GM13977 (cell line): ENCODE measurements around the gene HIVEP3.
"Not testable (repeated sequence)": the region's sequence is repeated elsewhere in the genome, so short reads cannot be mapped to it uniquely, and the experiment has no call there.

Experiments
- DNase-seq: peaks from one replicate; pipeline ENCODE4 v3.0.0; 2012; ENCODE audit warnings: low spot score
- CTCF ChIP-seq: IDR thresholded peaks from 2 replicates; pipeline ENCODE4 v1.5.1; 2012; ENCODE audit warnings: mild to moderate bottlenecking, control low read depth; ENCODE audit not compliant: insufficient read depth; ENCODE audit errors: extremely low read depth, missing control alignments
- in situ Hi-C: fragments of 300-500 bp; cut with MboI; formaldehyde crosslinking; loops from one replicate; pipeline ENCODE4 v1.12.0; 2022; ENCODE audit warnings: low sequenced_read_pairs, low pct_unique_long_range_greater_than_20kb, mixed read lengths, inconsistent platforms; ENCODE audit not compliant: unreplicated experiment

HIVEP3 gene

GRCh38 chr1:41927118-41927517, 8.4 kb upstream of the HIVEP3 start:
- no peak for DNase-seq
- TF ChIP-seq CTCF = no peak
- in situ Hi-C loops = no loop called here

DNA sequence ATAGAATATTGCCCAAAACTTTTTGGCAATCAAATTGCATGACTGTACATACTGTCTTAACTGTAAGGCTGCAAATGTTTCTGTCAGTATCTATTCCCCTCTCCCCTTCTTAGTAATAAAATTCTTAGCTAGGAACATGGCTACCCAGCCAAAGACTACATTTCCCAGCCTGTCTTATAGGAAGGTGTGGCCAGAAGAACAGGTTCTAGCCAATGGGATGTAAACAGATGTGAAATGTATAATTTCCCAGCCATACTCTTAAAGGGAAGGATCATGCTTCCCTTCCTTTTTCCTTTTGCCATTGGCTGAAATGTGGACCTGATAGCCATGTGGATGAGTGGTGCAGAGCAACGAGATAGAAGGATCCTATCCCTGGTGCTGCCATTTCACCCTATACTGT, 7.0 kb upstream of the HIVEP3 start:
- no peak for TF ChIP-seq CTCF
- in situ Hi-C loops = no loop called here
- no peak for DNase-seq

DNA sequence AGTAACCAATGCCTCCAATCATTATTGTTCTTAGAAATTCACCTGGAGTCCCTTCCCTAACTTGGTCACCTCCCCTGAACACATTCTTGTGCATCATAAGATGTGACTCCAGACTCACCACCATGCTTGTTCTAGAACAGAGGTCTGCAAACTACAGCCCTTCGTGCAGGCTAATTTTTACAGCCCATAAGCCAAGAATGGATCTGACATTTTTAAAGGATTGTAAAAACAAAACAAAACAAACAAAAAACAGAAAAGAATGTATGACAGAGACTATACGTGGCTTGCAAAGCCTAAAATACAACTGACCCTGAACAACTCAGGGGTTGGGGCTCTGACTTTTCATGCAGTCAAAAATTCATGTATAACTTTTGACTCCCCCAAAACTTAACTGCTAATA, 6.2 kb upstream of the HIVEP3 start:
- DNase-seq = no peak
- no peak for TF ChIP-seq CTCF
- in situ Hi-C loops = no loop called here

DNA sequence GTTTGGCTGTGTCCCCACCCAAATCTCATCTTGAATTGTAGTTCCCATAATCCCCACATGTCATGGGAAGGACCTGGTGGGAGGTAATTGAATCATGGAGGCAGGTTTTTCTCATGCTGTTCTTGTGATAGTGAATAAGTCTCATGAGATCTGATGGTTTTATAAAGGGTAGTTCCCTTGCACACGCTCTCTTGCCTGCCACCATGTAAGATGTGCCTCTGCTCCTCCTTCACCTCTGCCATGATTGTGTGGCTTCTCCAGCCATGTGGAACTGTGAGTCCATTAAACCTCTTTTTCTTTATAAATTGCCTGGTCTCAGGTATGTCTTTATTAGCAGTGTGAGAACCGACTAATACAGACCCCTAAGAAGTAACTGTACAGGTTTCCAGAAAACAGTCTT, 2.5 kb upstream of the HIVEP3 start:
- in situ Hi-C loops = not testable (repeated sequence)

GRCh38 chr1:41920658-41921057, 1.9 kb upstream of the HIVEP3 start:
- no peak for TF ChIP-seq CTCF
- in situ Hi-C loops = no loop called here
- DNase-seq = no peak

More for the DNA sequence above, 2.5 kb upstream of the HIVEP3 start:
- DNase-seq = not testable (repeated sequence)

DNA sequence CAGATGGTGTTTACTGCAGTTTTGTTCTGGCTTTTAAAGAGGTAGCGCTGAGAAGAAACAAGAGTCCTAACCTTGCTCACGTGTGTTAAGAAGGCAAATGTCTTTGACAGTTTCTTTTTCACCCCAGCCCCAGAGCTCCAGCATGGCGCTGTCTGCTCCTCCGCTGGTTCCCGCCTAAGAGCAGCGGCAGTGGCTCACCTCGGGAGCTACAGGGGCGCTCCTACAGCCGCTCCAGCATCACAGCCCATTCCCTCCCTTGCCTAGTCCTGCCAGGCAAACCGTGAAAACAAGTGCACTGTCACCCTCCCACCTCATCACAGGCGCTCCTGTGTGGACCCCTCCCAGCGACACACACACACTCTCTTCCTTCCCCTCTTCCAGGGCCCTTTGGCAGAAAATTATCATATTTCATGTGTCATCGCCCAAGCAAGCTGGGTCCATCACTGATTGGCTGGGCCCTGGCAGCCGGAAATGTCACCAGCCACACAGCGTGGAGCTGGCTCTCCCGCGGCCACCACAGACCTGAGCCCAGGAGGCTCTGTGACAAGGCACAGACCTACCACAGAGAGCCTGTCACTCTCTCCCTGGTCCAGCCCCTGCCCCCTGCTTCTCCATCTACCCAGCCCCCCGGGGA, 1.2 kb upstream of the HIVEP3 start:
- peak; percentile 63 for DNase-seq

GRCh38 chr1:41919131-41919530, 409 bp upstream of the HIVEP3 start:
- in situ Hi-C loops = no loop called here
- no peak for TF ChIP-seq CTCF
- DNase-seq = no peak

More for the DNA sequence above, 1.2 kb upstream of the HIVEP3 start:
- TF ChIP-seq CTCF = no peak
- in situ Hi-C loops = no loop called here
